Measurements from ENCODE around the gene ZG16B.
A peak's percentile ranks its signal among the peaks of the same experiment; 100 is the strongest.

ZG16B gene

DNA sequence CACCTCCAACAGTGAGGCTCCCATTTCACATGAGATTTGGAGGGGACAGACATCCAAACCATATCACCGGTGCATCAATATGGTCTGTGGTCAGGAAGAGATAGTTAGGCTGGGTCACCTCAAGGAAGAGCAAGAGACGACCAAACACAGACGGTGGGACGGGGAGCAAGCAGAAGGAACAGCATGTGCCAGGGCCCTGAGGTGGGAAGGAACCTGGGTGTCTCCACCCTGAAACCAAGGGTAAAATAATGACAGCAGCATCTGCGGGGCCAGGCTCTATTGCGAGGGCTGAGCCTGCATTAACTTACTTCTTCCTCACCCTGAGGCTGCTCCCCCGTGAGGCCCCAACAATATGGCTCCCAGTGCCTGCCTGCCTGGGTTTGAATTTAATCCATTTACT lies 21.9 kb upstream of the ZG16B start:
- no peak for DNase-seq

- no peak for DNase-seq
Measured at GRCh38 chr16:2809149-2809760, 20.8 kb upstream of the ZG16B start.

DNA sequence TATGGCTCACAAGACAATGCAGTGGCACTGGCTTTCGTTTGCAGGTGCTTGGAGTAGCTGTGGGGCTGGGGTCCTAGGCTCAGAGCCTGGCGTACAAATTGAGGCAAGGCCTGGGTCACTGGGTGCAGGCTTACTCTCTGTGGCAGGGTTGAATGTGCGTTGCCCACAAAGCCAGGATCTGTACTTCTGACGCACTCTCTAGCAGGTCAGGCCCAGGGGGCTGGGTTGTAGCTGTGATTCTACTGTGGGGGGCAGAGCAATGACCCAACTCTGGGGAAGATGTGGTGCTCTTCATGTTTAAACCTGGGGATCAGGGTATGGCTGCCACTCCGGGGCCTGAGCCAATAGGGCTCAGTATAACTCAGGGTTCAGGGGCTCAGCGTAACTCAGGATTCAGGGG lies 19.5 kb upstream of the ZG16B start:
- DNase-seq = no peak

DNA sequence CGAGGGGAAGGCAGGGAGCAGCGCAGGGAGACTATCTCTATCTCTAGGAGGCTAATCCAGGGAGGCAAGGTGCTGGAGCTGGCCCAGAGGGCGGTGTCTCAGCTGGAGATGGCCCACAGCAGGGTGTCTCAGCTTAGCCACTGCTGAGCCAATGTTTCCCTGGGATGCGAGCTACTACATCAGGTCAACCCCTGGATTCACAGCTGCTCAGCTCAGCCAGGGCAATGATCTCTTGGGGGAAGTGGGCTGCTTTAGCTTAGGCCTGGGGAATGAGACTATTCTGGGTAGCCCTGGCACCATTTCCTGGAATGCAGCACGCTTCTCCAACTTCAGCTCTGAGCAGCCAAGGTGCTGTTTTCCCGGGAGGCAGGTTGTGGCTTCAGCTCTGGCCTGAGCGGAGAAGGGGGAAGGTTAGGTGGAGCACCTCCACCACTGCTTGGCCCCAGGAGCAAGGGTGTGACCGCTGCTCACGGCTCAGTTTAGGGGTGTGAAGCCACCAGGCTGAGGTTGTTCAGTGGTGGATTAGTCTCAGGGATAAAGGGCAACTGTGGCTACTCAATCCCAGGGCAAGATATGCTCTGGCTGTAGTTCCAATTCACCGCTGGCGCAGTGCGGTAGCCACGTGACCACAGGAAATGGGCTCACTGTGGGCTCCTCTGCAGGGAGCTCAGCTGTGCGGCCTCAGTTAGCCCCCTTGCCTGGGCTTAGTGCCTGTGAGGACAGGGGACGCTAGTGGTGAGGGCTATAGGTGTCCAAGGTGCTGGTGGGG lies 18.2 kb upstream of the ZG16B start:
- DNase-seq = no peak

- DNase-seq = no peak
Measured at GRCh38 chr16:2813771-2814221, 16.3 kb upstream of the ZG16B start.

DNA sequence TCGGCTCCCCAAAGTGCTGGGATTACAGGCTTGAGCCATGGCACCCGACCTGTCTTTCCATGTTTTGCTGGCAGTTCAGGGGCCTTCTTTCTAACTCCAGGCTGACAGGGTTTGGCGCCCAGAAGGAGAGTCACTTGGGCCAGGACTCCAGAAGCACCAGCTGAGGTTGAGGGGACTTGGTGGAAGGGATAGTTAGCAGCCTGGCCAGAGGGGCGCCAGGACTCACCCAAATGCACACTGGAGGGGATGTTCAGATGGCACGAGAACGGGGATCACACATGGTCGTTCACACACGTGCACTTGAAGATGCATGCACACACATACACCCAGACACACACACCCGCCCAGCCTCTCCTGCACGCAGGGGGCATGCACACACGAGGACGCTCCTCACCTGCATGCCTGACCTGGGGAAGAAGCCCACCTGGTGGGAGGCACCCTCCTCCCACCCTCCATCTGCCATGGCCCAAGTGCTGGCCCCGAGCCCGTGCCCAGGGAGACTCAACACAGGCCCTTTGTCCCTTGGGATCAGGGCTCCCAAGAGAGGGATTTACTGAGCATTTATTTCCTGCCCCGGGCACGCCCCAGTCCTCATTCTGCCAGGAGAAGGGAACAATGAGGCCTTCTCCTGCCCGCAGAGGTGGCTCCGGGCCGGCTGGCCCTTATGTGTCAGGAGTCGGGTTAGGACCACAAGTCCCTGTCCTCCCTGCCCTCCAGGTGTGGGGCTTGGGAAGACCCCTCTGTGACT lies 15.4 kb upstream of the ZG16B start:
- DNase-seq = no peak

- DNase-seq = no peak
Measured at GRCh38 chr16:2815299-2815771, 14.8 kb upstream of the ZG16B start.

DNA sequence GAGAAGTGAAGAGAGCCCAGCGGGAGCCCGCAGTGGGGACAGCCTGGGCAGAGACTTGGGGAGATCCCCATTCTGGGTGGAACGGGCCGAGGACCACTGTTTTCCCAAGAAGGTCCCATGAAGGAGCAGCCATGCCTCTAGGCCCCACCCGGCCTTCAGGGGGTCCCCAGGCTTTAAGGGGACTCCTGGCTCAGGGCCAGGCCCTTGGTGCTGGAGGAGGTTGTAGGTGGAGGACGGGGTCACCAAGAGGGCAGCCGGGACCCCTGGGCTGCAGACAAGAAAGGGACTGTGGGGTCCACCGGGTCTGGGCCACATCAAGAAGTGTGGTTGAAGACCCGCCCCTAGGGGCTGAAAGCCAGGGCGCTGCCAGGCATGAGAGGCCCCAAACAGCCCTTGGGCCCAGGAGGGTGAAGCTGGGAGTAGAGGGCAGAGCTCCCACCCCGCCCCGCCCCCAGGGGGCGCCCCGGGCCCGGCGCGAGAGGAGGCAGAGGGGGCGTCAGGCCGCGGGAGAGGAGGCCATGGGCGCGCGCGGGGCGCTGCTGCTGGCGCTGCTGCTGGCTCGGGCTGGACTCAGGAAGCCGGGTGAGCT lies 13.3 kb upstream of the ZG16B start, which contains the start of gene PRSS21:
PRSS21 (plus strand) TSS at position 487 of the 589 bp plus-strand sequence; CDS start at position 519, 32 bp downstream.
- no peak for DNase-seq

- DNase-seq = no peak
Measured at GRCh38 chr16:2817340-2818271, 12.5 kb upstream of the ZG16B start.

- DNase-seq = no peak
Measured at GRCh38 chr16:2818272-2818876, 11.7 kb upstream of the ZG16B start.

DNA sequence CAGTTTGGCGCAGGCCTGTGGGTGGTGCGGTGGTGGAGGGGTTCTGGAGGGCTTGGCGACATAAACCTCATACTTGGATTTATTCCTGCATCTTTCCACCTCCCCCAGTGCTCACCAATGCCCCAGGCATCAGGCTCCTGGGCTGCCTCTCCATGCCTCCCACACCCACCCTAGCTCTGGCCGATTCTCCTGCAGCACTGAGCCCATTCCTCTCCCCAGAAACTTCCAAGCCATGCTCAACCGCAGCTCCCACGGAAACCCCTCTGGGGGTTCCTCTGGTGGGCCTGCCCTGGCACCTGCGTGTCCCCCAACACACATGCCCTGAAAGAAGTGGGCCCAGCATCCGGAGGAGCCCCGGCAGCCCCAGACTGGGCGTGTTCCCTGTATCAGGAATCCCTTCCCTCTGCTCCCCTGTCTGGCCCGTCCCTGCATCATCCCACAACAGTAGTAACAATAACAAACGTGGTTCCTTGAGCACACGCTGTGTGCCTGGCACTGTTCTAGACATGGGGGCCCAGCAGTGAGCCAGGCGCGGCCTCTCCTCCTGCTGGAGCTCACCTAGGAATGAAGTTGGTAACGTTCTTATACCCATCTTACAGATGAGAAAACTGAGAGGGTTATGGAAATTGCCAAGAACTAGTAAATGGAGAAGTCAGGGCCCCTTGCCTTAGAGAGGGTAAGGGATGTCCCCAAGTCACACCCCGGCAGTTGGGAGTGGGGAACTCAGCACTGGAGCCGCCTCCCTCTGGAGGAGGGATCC lies 10.7 kb upstream of the ZG16B start:
- no peak for DNase-seq

GRCh38 chr16:2819939-2820835 lies 9.9 kb upstream of the ZG16B start:
- no peak for DNase-seq

- no peak for DNase-seq
Measured at GRCh38 chr16:2820836-2821486, 9.1 kb upstream of the ZG16B start.

GRCh38 chr16:2821487-2822157 lies 8.5 kb upstream of the ZG16B start:
- peak; percentile 62 for DNase-seq

- no peak for DNase-seq
Measured at GRCh38 chr16:2822158-2822495, 8.0 kb upstream of the ZG16B start.

GRCh38 chr16:2822496-2822895 lies 7.6 kb upstream of the ZG16B start:
- no peak for DNase-seq

- no peak for DNase-seq
Measured at GRCh38 chr16:2824626-2825025, 5.5 kb upstream of the ZG16B start.

GRCh38 chr16:2825049-2825742 lies 4.9 kb upstream of the ZG16B start:
- DNase-seq = no peak

Measured in NCI-H1694 treated with DMSO at 0.1 percent for 48 hours (cell line).